GM23338 (cell line): ENCODE results near the gene STAT6.

Source experiments
- CREB1 ChIP-seq: fragments of 250-450 bp; sonication (Bioruptor Pico); IDR thresholded peaks from 2 replicates; pipeline ENCODE4 v1.5.0; 2020; ENCODE audit warnings: low read depth, mild to moderate bottlenecking, moderate library complexity
- CTCF ChIP-seq, 2 experiments: fragments of 200-600 bp in 1 of 2; sonication (generic) in 1 of 2; conservative IDR thresholded peaks; 2 replicates each; pipeline versions ENCODE4 v1.5.1 to v1.6.1; 2016 to 2017; ENCODE audit warnings: antibody characterized with exemption in 2 of 2, low read depth in 2 of 2, mild to moderate bottlenecking in 2 of 2, moderate library complexity in 1 of 2
- EZH2 ChIP-seq: fragments of 200-600 bp; sonication (generic); IDR thresholded peaks from one replicate; pipeline ENCODE4 v1.8.0; 2017; ENCODE audit warnings: antibody characterized with exemption, mild to moderate bottlenecking, low read depth; ENCODE audit not compliant: unreplicated experiment
- EZH2phosphoT487 ChIP-seq: fragments of 200-600 bp; sonication (generic); IDR thresholded peaks from one replicate; pipeline ENCODE4 v1.8.1; 2018; ENCODE audit warnings: antibody characterized with exemption; ENCODE audit not compliant: unreplicated experiment
- POLR2AphosphoS5 ChIP-seq: IDR thresholded peaks from 2 replicates; pipeline ENCODE4 v1.6.1; 2016; ENCODE audit warnings: antibody characterized with exemption, low read depth
- REST ChIP-seq: IDR thresholded peaks from one replicate; pipeline ENCODE4 v1.6.1; 2018; ENCODE audit warnings: antibody characterized with exemption; ENCODE audit not compliant: unreplicated experiment
- ZNF331 ChIP-seq: fragments of 250-450 bp; sonication (Bioruptor Pico); IDR thresholded peaks from 2 replicates; pipeline ENCODE4 v1.5.0; 2020; ENCODE audit warnings: low read depth, mild to moderate bottlenecking, moderate library complexity

GRCh38 chr12:57049890-57050289 lies 61.3 kb downstream of the STAT6 start, which contains the start of gene MYO1A:
- TF ChIP-seq CTCF (conservative IDR thresholded peaks at IDR 0.05; ENCODE audit: low read depth in 2 of 2) (no peak), POLR2AphosphoS5 (no peak), EZH2phosphoT487 (no peak), REST (peak; percentile 83), CREB1 (CRISPR knock-in tag) (no peak), EZH2 (no peak), ZNF331 (CRISPR knock-in tag) (no peak)
